Ovary (tissue), 9 donors: Measurements from ENCODE around the gene HEPACAM. TPM values are rescaled to one million over a fixed set of nuclear protein-coding genes. Genes with fewer than 3 reads are reported as not detected.

ENCODE experiments used
- DNase-seq, 5 donors: peaks; one replicate each; pipeline ENCODE4 v3.0.0-alpha.2; 2019 to 2020
- H3K27ac ChIP-seq, 2 donors: fragments of 200-600 bp; one replicate each; pipeline versions ENCODE4 v1.5.1 to v1.8.0; 2019 to 2022
- H3K27me3 ChIP-seq: fragments of 200-600 bp; one replicate; pipeline ENCODE4 v1.8.0; 2022
- H3K36me3 ChIP-seq: fragments of 200-600 bp; sonication (generic); one replicate; pipeline ENCODE4 v1.5.1; 2019
- H3K4me1 ChIP-seq: one replicate; pipeline ENCODE4 v1.8.1; 2013; ENCODE audit warnings: mild to moderate bottlenecking, moderate library complexity; ENCODE audit not compliant: insufficient read depth
- H3K4me3 ChIP-seq: fragments of 200-600 bp; sonication (generic); one replicate; pipeline ENCODE4 v1.5.1; 2017
- H3K9me3 ChIP-seq, 2 donors: fragments of 200-600 bp in 1 of 2; sonication (generic) in 1 of 2; one replicate each; pipeline versions ENCODE4 v1.5.1 to v1.8.1; 2013 to 2019; ENCODE audit warnings: mild to moderate bottlenecking in 1 of 2, moderate library complexity in 1 of 2
- CTCF ChIP-seq, 3 donors: fragments of 450-650 bp in 2 of 3; fragments of 200-600 bp in 1 of 3; IDR thresholded peaks; one replicate each; pipeline versions ENCODE4 v1.5.1 to v1.8.0; 2016 to 2022; ENCODE audit warnings: antibody characterized with exemption in 3 of 3, mild to moderate bottlenecking in 1 of 3
- EP300 ChIP-seq: sonication (generic); formaldehyde crosslinking; IDR thresholded peaks from one replicate; pipeline ENCODE4 v1.6.1; 2017; ENCODE audit warnings: antibody characterized with exemption
- POLR2A ChIP-seq: fragments of 450-650 bp; IDR thresholded peaks from one replicate; pipeline ENCODE4 v1.6.1; 2017; ENCODE audit warnings: antibody characterized with exemption, mild to moderate bottlenecking, moderate library complexity
- WGBS, 3 donors: extraction: QIAGEN DNeasy Blood & Tissue Kit in 1 of 3; methylation state at CpG; one replicate each; pipeline versions ENCODE4 v1.1.5 to v1.1.7; 2013 to 2017; 5-methylcytosine and 5-hydroxymethylcytosine counted together
- intact Hi-C, 4 donors: fragments of 100-400 bp; cut with DNase I; formaldehyde crosslinking; loops; one replicate each; pipeline versions ENCODE4 v1.11.0 to v1.15.1; 2022 to 2023
- polyA plus RNA-seq, 2 donors: library from polyadenylated mRNA; stranded (reverse); fragments of 200-250 nt in 1 of 2; fragments of 350-450 nt in 1 of 2; fragmentation: Illumina TruSeq in 1 of 2; extraction: RNeasy Lipid Tissue Mini Kit (QIAGEN cat#74804) in 1 of 2; gene quantifications; one replicate each; pipeline ENCODE4 v1.2.3, GENCODE V29; 2013 to 2014
- total RNA-seq, 7 donors: library from RNA; depleted of rRNA in 2 of 7; stranded (reverse); fragments of >200 nt in 2 of 7; fragmentation: NEBNext Ultra II Directional in 3 of 7; extraction: Animal tissue kit (Norgen Biotek cat#: 25700) in 3 of 7; gene quantifications; one replicate each; pipeline versions ENCODE4 v1.1.0 to v1.2.4, GENCODE V29; 2016 to 2023
- donor health status: DM: no; HTN: no; CAD: no; lungs with moderate emphysema.
- donor health status: DM: no; HTN: no; CAD: no.
- donor health status: Bipolar disorder and iron deficiency.
- donor health status: DM: yes; HTN: yes; CAD: no.
- donor health status: DM: no; HTN: no; CAD: no.
- donor health status: DM: yes; HTN: yes; CAD: no.

The HEPACAM gene
- total and polyA plus RNA-seq, 9 donors = 0.10 to 0.13 (median 0.10) TPM; not detected in 6

GRCh38 chr11:124922831-124923230 lies 13.0 kb downstream of the HEPACAM start:
- intact Hi-C loops = no loop called here
- no peaks in the 10 kb centered on the region for H3K36me3 ChIP-seq
- H3K27me3 ChIP-seq = no peaks in the 10 kb centered on the region
- no peak for TF ChIP-seq POLR2A
- TF ChIP-seq EP300 = no peak
- no peak for TF ChIP-seq CTCF (IDR thresholded peaks at IDR 0.05)
- H3K9me3 ChIP-seq = no peaks in the 10 kb centered on the region
- H3K27ac ChIP-seq = no peak overlapping the region
- H3K4me1 ChIP-seq = peaks cover 5% of the 10 kb centered on the region
- 87 to 91% (median 90%) methylated on average over 4 of the region's 4 CpGs for WGBS, 3 donors
- H3K4me3 ChIP-seq = no peak overlapping the region
- DNase-seq = no peak

DNA sequence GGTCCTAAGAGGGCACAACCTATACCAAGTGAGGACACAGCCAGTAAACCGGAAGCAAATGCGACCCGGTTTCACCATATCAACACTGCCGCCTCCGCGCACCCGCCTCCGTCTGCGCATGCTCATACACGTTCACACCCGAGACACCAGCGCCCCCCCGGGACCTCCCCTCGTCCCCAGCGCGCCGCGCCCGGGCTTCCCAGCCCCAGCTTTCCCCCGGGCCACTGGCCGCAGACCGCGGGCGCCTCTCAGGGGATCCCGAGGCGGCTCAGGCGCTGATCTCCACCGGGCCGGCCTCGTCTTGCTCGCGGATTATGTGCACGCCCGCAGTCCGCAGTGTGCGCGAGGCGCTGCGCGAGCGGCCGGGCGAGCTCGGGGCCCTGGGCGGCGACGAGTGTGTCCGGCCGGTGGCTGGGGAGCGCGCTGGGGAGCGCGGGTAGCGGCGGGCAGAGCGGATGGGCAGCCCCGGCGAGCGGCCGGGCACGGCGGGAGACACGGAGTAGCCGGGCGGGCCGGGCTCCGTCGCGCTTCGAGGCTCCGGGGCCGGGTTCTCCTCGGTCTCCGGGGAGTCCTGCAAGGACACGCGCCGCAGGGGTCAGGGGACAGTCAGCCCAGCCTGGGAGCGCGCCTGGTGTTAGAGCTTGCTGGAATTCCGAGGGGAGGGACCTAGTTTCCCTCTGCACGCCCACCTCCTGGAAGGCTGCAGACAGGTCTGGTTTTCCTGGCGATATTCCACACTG lies 14.8 kb downstream of the HEPACAM start:
- DNase-seq = peak; percentile 82 to 89 (median 86)
- Histone ChIP-seq H3K27me3 (no peaks in the 10 kb centered on the region), H3K9me3 (no peaks in the 10 kb centered on the region), H3K4me3 (peak overlapping the region; percentile 37), H3K4me1 (peaks cover 5% of the 10 kb centered on the region), H3K36me3 (no peaks in the 10 kb centered on the region), H3K27ac (no peak overlapping the region)
- 4 to 10% (median 7%) methylated on average over 58 to 82 of the region's 82 CpGs for WGBS, 3 donors
- intact Hi-C loops = no loop called here
- TF ChIP-seq EP300 (no peak), POLR2A (no peak), CTCF (IDR thresholded peaks at IDR 0.05) (no peak)

DNA sequence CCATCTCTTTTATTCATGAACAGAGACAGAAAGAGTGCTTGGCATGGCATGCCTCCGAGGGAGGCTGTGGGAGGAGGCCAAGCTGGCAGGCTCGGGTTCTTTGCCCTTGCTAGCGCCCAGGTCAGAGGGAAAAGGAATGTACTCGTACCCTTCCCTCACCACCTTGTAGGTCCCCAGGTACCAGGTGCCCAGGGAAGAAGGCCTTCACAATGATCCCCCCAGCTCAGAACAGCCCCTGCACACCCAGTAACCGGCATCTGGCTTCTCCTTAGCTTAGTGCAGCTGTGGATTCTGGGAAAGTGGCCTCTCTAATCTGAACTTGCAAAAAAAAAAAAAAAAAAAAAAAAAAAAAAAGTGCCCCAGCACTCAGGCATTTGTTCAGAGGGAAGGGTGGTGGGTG lies 15.5 kb downstream of the HEPACAM start:
- Histone ChIP-seq H3K4me3 (no peak overlapping the region), H3K4me1 (peaks cover 5% of the 10 kb centered on the region), H3K9me3 (no peaks in the 10 kb centered on the region), H3K36me3 (no peaks in the 10 kb centered on the region), H3K27me3 (no peaks in the 10 kb centered on the region), H3K27ac (no peak overlapping the region)
- 79 to 91% (median 87%) methylated on average over 5 of the region's 5 CpGs for WGBS, 3 donors
- no peak for DNase-seq
- intact Hi-C loops = no loop called here
- TF ChIP-seq EP300 = no peak
- no peak for TF ChIP-seq POLR2A
- TF ChIP-seq CTCF (IDR thresholded peaks at IDR 0.05) = no peak

DNA sequence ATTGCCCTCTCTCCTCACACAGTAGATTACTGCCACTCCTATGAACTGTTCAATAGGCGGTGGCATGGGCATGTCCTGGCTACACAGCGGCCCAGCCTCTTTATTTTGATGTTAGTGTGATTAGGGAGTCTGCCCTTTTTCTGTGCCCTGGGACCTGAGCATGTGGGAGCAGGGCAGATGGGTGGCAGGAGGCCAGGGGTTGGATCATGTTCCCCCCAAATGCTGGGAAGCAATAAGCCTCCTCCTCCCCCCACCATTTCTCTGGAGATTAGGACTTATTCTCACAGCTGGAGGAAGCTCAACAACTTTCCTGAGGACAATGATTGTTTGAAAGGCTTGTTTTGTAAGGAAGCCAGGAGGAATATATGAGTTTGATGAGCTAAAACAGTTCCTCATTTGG lies 15.9 kb downstream of the HEPACAM start:
- no peak overlapping the region for H3K27ac ChIP-seq
- WGBS, 3 donors = 93 to 98% (median 94%) methylated on average over 2 of the region's 2 CpGs

More for the DNA sequence above, 15.9 kb downstream of the HEPACAM start:
- Histone ChIP-seq H3K4me1 (peaks cover 5% of the 10 kb centered on the region), H3K27me3 (no peaks in the 10 kb centered on the region), H3K36me3 (no peaks in the 10 kb centered on the region), H3K4me3 (no peak overlapping the region), H3K9me3 (no peaks in the 10 kb centered on the region)
- TF ChIP-seq EP300 (no peak), POLR2A (no peak), CTCF (IDR thresholded peaks at IDR 0.05) (no peak)
- intact Hi-C loops = no loop called here
- DNase-seq = no peak
